Mesendoderm (in vitro differentiated cells): ENCODE measurements around the gene CCDC141.

Experiments used
- DNase-seq: peaks from one replicate; pipeline ENCODE4 v3.0.0; 2013
- H2AK5ac ChIP-seq: 2 replicates; pipeline ENCODE4 v1.6.1; 2013; ENCODE audit warnings: low read length, inconsistent platforms
- H2BK120ac ChIP-seq: 2 replicates; pipeline ENCODE4 v1.6.1; 2013; ENCODE audit warnings: low read depth, mild to moderate bottlenecking, low read length, moderate library complexity, mixed read lengths
- H2BK15ac ChIP-seq: replicated peaks from 2 replicates; pipeline ENCODE4 v1.6.1; 2013; ENCODE audit warnings: low read depth, mild to moderate bottlenecking, moderate library complexity
- H2BK5ac ChIP-seq: 2 replicates; pipeline ENCODE4 v1.6.1; 2013; ENCODE audit warnings: low read length, inconsistent platforms
- H3K18ac ChIP-seq: 2 replicates; pipeline ENCODE4 v1.6.1; 2013; ENCODE audit warnings: mild to moderate bottlenecking, low read length, mixed read lengths
- H3K23ac ChIP-seq: one replicate; pipeline ENCODE4 v1.6.1; 2013; ENCODE audit warnings: low read length
- H3K27ac ChIP-seq: 2 replicates; pipeline ENCODE4 v1.5.1; 2013; ENCODE audit warnings: low read depth, mild to moderate bottlenecking, inconsistent platforms, low read length, moderate library complexity
- H3K27me3 ChIP-seq: 2 replicates; pipeline ENCODE4 v1.6.1; 2013; ENCODE audit warnings: low read length, control low read depth, mild to moderate bottlenecking, inconsistent platforms; ENCODE audit not compliant: insufficient read depth, poor library complexity
- H3K36me3 ChIP-seq: 2 replicates; pipeline ENCODE4 v1.6.1; 2013; ENCODE audit warnings: low read length, inconsistent platforms; ENCODE audit not compliant: control insufficient read depth, insufficient read depth
- H3K4ac ChIP-seq: one replicate; pipeline ENCODE4 v1.6.1; 2013; ENCODE audit warnings: low read depth, mild to moderate bottlenecking, low read length, moderate library complexity
- H3K4me1 ChIP-seq: 2 replicates; pipeline ENCODE4 v1.6.1; 2013; ENCODE audit warnings: low read depth, low read length, inconsistent platforms; ENCODE audit not compliant: control insufficient read depth
- H3K4me2 ChIP-seq: 2 replicates; pipeline ENCODE4 v1.6.1; 2013; ENCODE audit warnings: low read length
- H3K4me3 ChIP-seq: 2 replicates; pipeline ENCODE4 v1.5.1; 2013; ENCODE audit warnings: mild to moderate bottlenecking, low read length
- H3K56ac ChIP-seq: one replicate; pipeline ENCODE4 v1.6.1; 2013; ENCODE audit warnings: low read length
- H3K79me1 ChIP-seq: 2 replicates; pipeline ENCODE4 v1.6.1; 2013; ENCODE audit warnings: low read length, inconsistent platforms
- H3K79me2 ChIP-seq: 2 replicates; pipeline ENCODE4 v1.6.1; 2013; ENCODE audit warnings: mild to moderate bottlenecking, low read length; ENCODE audit not compliant: control insufficient read depth, insufficient read depth
- H3K9ac ChIP-seq: 2 replicates; pipeline ENCODE4 v1.6.1; 2013; ENCODE audit warnings: low read length, inconsistent platforms
- H4K5ac ChIP-seq: one replicate; pipeline ENCODE4 v1.6.1; 2013; ENCODE audit warnings: low read length
- H4K8ac ChIP-seq: one replicate; pipeline ENCODE4 v1.6.1; 2013; ENCODE audit warnings: low read depth, mild to moderate bottlenecking, control low read depth, low read length, moderate library complexity
- WGBS: extraction: QIAGEN DNeasy Blood & Tissue Kit; methylation state at CpG from one replicate; pipeline ENCODE4 v1.1.7; 2013; ENCODE audit warnings: low lambda C conversion rate, missing lambda C conversion rate; ENCODE audit not compliant: insufficient coverage; ENCODE audit errors: extremely low coverage; 5-methylcytosine and 5-hydroxymethylcytosine counted together

The CCDC141 gene

DNA sequence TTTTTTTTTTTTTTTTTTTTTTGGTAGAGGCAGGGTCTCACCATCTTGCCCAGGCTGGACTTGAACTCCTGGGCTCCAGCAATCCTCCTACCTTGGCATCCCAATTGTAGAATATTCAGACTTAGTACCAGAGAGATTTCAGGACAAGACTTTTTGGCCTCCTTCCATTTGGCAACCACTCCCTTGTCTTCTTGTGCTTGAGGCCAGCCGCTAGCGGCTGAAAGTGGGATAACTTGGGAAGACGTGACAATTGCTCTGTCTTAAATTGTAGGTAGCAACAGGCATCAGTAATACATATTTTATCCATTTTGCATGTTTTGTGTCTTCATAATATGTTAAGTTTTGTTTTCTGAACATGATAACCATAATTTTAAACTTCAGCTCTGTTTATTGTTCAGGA is 189.4 kb downstream of the CCDC141 start:
- H3K4ac ChIP-seq: no peak overlapping the region
- no peaks in the 10 kb centered on the region for H3K79me2 ChIP-seq
- H3K4me1 ChIP-seq: no peaks in the 10 kb centered on the region
- H2BK15ac ChIP-seq: no peak overlapping the region
- H2BK5ac ChIP-seq: no peak overlapping the region
- WGBS: no CpG with 5 or more reads among the region's 3 CpGs
- no peak overlapping the region for H3K56ac ChIP-seq
- H3K9ac ChIP-seq: no peak overlapping the region
- H4K8ac ChIP-seq: no peak overlapping the region
- H3K27ac ChIP-seq: no peak overlapping the region
- no peaks in the 10 kb centered on the region for H3K27me3 ChIP-seq
- H3K4me2 ChIP-seq: no peak overlapping the region
- H4K5ac ChIP-seq: no peak overlapping the region
- H2BK120ac ChIP-seq: no peak overlapping the region
- no peak overlapping the region for H2AK5ac ChIP-seq
- no peak overlapping the region for H3K23ac ChIP-seq
- no peak overlapping the region for H3K18ac ChIP-seq
- no peaks in the 10 kb centered on the region for H3K36me3 ChIP-seq
- H3K4me3 ChIP-seq: no peak overlapping the region
- DNase-seq: no peak
- no peaks in the 10 kb centered on the region for H3K79me1 ChIP-seq

DNA sequence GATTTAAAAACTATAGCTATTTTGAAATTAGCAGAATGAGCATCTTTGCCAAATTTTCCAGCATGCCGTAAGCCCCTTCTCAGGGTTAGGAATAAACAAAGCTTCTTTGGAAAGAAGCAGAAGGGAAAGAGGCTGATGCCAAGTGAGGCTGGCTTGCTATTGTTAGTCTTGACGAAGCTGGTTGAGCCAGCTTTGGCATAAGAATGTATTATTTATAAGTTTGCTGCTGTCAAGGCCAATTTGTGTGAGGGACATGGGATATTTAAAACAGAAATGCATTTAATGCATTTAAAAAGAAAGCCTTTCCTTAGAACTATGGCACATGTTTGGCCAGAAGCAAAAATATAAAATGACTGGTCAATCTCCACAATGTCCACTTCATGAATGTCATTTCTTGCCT is 190.2 kb downstream of the CCDC141 start:
- H3K56ac ChIP-seq: no peak overlapping the region
- no peak for DNase-seq
- H3K4me2 ChIP-seq: no peak overlapping the region
- H3K9ac ChIP-seq: no peak overlapping the region
- H3K79me1 ChIP-seq: no peaks in the 10 kb centered on the region
- H3K4me3 ChIP-seq: no peak overlapping the region
- H3K36me3 ChIP-seq: no peaks in the 10 kb centered on the region
- no peak overlapping the region for H4K8ac ChIP-seq
- H4K5ac ChIP-seq: no peak overlapping the region
- H2BK120ac ChIP-seq: no peak overlapping the region
- H2BK5ac ChIP-seq: no peak overlapping the region
- H3K23ac ChIP-seq: no peak overlapping the region
- WGBS: no CpG with 5 or more reads among the region's 2 CpGs
- H2AK5ac ChIP-seq: no peak overlapping the region
- H3K4me1 ChIP-seq: no peaks in the 10 kb centered on the region
- no peak overlapping the region for H3K4ac ChIP-seq
- no peak overlapping the region for H2BK15ac ChIP-seq
- no peak overlapping the region for H3K27ac ChIP-seq
- H3K27me3 ChIP-seq: no peaks in the 10 kb centered on the region
- H3K18ac ChIP-seq: no peak overlapping the region
- H3K79me2 ChIP-seq: no peaks in the 10 kb centered on the region

DNA sequence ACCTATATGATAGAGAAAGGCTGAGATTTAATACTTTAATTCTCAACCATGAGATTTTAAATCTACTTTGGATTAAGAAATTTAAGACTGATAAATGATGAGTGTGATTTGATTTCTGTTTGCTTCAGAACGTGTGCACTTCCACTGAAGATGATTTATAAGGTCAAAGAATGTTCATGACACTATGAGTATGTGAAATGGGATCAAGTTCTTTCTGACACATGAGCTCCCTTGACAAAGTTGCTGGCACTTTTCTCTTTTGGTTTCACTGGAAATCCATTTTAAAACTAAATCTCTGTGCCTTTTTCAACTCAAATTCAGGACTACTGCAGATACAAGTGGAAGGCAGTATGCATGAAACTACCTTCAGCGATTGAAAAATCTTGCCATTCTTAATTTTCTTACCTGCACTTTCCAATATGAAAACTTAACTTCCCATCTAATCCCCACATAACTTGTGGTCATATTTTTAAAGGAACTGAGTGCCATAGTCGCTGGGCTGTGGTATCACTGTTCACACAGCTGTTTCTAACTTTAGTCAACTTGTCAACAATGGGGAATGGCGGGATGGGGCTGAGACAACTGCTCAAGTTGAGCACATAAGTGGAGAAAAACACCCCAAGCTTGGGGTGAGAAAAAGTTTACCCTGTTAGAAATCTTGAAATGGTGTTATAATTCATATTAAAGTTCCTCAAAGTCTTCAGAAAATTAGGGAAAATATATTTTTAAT is 190.9 kb downstream of the CCDC141 start:
- Histone ChIP-seq H3K79me2 (no peaks in the 10 kb centered on the region), H3K36me3 (no peaks in the 10 kb centered on the region), H3K23ac (no peak overlapping the region), H3K27me3 (no peaks in the 10 kb centered on the region), H3K56ac (no peak overlapping the region), H3K4ac (no peak overlapping the region), H3K4me2 (no peak overlapping the region), H2BK15ac (no peak overlapping the region), H2AK5ac (no peak overlapping the region), H3K4me1 (no peaks in the 10 kb centered on the region), H3K4me3 (no peak overlapping the region), H3K9ac (no peak overlapping the region), H3K18ac (no peak overlapping the region), H4K8ac (no peak overlapping the region), H2BK5ac (no peak overlapping the region), H3K79me1 (no peaks in the 10 kb centered on the region), H3K27ac (no peak overlapping the region), H2BK120ac (no peak overlapping the region), H4K5ac (no peak overlapping the region)
- no CpG with 5 or more reads among the region's 4 CpGs for WGBS
- DNase-seq: no peak

DNA sequence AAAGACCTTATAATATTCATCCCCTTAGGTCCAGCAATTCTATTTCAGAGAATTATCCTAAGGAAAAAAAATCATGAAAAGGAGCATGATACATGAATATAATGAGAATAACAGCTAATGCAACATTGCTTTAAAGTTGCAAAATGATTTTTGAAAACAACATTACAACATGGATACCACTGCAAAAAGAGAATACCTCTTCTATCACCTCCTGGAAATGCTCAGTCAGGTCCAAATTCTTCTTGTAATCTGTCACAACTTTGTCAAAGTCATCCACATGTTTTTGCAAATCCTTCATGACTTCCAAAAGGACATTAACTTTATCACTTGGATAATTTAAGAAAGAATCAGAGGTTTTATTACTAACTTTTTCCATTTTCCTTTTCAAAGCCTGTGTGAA is 194.8 kb downstream of the CCDC141 start:
- Histone ChIP-seq H3K27ac (no peak overlapping the region), H2AK5ac (no peak overlapping the region), H2BK5ac (no peak overlapping the region), H3K36me3 (no peaks in the 10 kb centered on the region), H3K56ac (no peak overlapping the region), H3K18ac (no peak overlapping the region), H4K8ac (no peak overlapping the region), H3K4me3 (no peak overlapping the region), H2BK120ac (no peak overlapping the region), H3K4me2 (no peak overlapping the region), H3K23ac (no peak overlapping the region), H3K79me1 (no peaks in the 10 kb centered on the region), H3K9ac (no peak overlapping the region), H2BK15ac (no peak overlapping the region), H3K79me2 (no peaks in the 10 kb centered on the region), H3K4ac (no peak overlapping the region), H3K27me3 (no peaks in the 10 kb centered on the region), H4K5ac (no peak overlapping the region), H3K4me1 (no peaks in the 10 kb centered on the region)
- no peak for DNase-seq

DNA sequence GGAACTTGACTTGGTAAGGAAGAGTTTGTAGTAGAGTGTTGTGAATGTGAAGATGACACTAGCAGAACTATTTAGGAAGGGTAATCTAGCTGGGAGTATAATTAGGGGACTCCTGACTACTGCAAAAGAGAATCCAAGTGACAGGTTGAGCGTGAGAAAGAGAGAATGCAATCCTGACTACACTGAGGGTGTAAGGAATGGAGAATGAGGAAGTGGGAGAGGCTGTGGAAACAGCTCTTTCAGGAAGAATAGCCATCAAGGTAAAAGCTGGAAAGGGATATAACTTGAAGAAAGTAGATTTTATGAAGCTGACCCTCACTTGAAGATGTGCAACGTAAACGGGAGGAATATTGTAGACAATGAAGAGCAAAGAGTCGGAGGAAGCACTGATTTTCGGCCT is 201.6 kb downstream of the CCDC141 start:
- Histone ChIP-seq H2AK5ac (no peak overlapping the region), H3K27me3 (no peaks in the 10 kb centered on the region), H3K79me1 (no peaks in the 10 kb centered on the region), H3K79me2 (no peaks in the 10 kb centered on the region), H3K4me1 (peaks cover 2% of the 10 kb centered on the region), H3K23ac (no peak overlapping the region), H3K4ac (no peak overlapping the region), H3K18ac (no peak overlapping the region), H3K27ac (no peak overlapping the region), H3K4me2 (no peak overlapping the region), H2BK15ac (no peak overlapping the region), H4K5ac (no peak overlapping the region), H3K4me3 (no peak overlapping the region), H2BK5ac (no peak overlapping the region), H3K36me3 (no peaks in the 10 kb centered on the region), H2BK120ac (no peak overlapping the region), H4K8ac (no peak overlapping the region), H3K9ac (no peak overlapping the region), H3K56ac (no peak overlapping the region)
- no CpG with 5 or more reads among the region's 5 CpGs for WGBS
- no peak for DNase-seq

DNA sequence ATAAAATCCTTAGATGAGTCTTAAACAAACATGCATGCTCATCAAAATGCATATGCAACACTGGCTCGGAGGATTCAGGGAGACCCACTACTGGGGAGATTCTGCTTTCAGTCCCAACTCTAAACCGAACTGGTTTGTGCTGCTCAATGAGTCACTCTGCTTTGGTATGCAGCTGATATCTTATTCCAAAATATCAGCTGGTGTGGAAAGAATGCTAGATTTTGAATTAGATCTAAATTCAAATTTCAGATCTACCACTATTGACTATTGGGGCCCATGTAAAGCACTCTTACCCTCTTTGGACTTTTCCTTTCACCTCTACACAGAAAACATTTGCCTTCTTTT is 203.5 kb downstream of the CCDC141 start:
- H3K27ac ChIP-seq: no peak overlapping the region
- H2AK5ac ChIP-seq: no peak overlapping the region
- H2BK15ac ChIP-seq: no peak overlapping the region
- no peak overlapping the region for H3K18ac ChIP-seq
- peaks cover 2% of the 10 kb centered on the region for H3K4me1 ChIP-seq
- H3K9ac ChIP-seq: no peak overlapping the region
- H2BK120ac ChIP-seq: no peak overlapping the region
- no peak for DNase-seq
- no peak overlapping the region for H4K5ac ChIP-seq
- no peak overlapping the region for H3K4me3 ChIP-seq
- H3K23ac ChIP-seq: no peak overlapping the region
- H3K4ac ChIP-seq: no peak overlapping the region
- H4K8ac ChIP-seq: no peak overlapping the region
- no peaks in the 10 kb centered on the region for H3K79me2 ChIP-seq
- H3K4me2 ChIP-seq: no peak overlapping the region
- H3K36me3 ChIP-seq: no peaks in the 10 kb centered on the region
- no peaks in the 10 kb centered on the region for H3K79me1 ChIP-seq
- no CpG with 5 or more reads among the region's 2 CpGs for WGBS
- no peak overlapping the region for H2BK5ac ChIP-seq
- no peaks in the 10 kb centered on the region for H3K27me3 ChIP-seq
- no peak overlapping the region for H3K56ac ChIP-seq
